ENCODE measurements around the gene CSPG4. TPM values are rescaled to one million over a fixed set of nuclear protein-coding genes. Genes with fewer than 3 reads are reported as not detected.
"Not testable (repeated sequence)": the region's sequence is repeated elsewhere in the genome, so short reads cannot be mapped to it uniquely, and the experiment has no call there.

Gene CSPG4
- total RNA-seq, 4 donors from 2014 or later, result 11.2 to 60.9 (median 31.3) TPM

DNA sequence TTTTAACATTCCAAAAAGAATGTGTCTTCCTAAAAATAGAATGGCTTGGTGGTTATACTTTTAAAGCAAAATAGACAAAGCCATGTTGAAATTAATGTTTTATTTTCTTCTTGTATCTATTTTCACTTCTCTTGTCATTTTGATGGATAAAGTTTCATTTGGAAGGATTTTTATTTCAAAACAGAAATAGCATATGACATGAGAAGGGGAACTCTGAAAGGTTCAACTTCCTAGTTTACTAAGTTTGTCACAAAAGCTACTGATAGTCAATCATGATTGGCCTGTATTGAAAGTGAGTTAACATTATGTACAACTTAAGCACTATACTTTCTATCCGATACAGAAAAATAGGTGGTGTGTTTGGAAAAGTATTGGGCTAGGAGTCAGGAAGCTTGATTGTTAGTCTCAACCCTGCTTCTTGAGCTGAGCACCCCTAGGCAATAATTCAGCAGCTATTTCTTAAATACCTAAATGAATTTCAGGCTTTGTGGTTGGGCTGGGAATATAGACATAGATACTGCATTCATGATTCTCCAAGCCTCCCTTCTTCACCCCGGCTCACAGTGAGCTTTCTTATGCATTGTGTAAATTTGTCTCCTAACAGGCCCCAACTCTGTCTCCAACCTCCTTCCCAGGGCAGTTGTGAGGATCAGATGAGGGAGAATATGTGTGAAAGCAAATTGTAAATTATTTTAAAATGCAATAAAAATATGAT is 46.9 kb upstream of the CSPG4 start:
- Histone ChIP-seq H3K4me1 (peaks cover 0 to 13% (median 9%) of the 10 kb centered on the region in 4 donors), H3K36me3 (no peaks in the 10 kb centered on the region), H3K27ac (peak overlapping the region; percentile 72 to 86 (median 82)), H3K4me3 (peak overlapping the region in 1 of 4 donors; percentile 60), H3K9me3 (no peaks in the 10 kb centered on the region), H3K27me3 (no peaks in the 10 kb centered on the region)
- DNase-seq, result no peak
- in situ Hi-C loops (cut with MboI; ENCODE audit: low pct_ligation_motif_present in 1 of 4, low pct_unique_long_range_greater_than_20kb in 1 of 4, low sequenced_read_pairs in 3 of 4) (no loop called here), intact Hi-C loops (cut with DNase I; ENCODE audit: low total_unique reads) (no loop called here)
- TF ChIP-seq CTCF (IDR thresholded peaks at IDR 0.05) (no peak), EP300 (IDR thresholded peaks at IDR 0.05; ENCODE audit: low read depth) (no peak), POLR2A (IDR thresholded peaks at IDR 0.05) (no peak), POLR2AphosphoS5 (IDR thresholded peaks at IDR 0.05) (no peak)
- 90 to 100% methylated on average over 1 to 2 of the region's 2 CpGs for WGBS, 2 donors (ENCODE audit: low coverage in 1 of 2)

- peaks cover 0 to 13% (median 9%) of the 10 kb centered on the region in 4 donors for H3K4me1 ChIP-seq
- WGBS, 2 donors (ENCODE audit: low coverage in 1 of 2), result 3% methylated on average over 35 of the region's 35 CpGs; no CpG with 5 or more reads in 1 of the 2 donors
- no peaks in the 10 kb centered on the region for H3K27me3 ChIP-seq
- H3K4me3 ChIP-seq, result peak overlapping the region; percentile 20 to 60 (median 38)
- TF ChIP-seq CTCF (IDR thresholded peaks at IDR 0.05) (peak in 4 of 5 experiments; percentile 11 to 39 (median 30)), POLR2AphosphoS5 (IDR thresholded peaks at IDR 0.05) (peak in 2 of 3 donors; percentile 49 to 75), POLR2A (IDR thresholded peaks at IDR 0.05) (peak; percentile 46), EP300 (IDR thresholded peaks at IDR 0.05; ENCODE audit: low read depth) (no peak)
- intact Hi-C loops (cut with DNase I; ENCODE audit: low total_unique reads) (no loop called here), in situ Hi-C loops (cut with MboI; ENCODE audit: low pct_ligation_motif_present in 1 of 4, low pct_unique_long_range_greater_than_20kb in 1 of 4, low sequenced_read_pairs in 3 of 4) (no loop called here)
- peak overlapping the region; percentile 72 to 86 (median 82) for H3K27ac ChIP-seq
- DNase-seq, result peak; percentile 93
- no peaks in the 10 kb centered on the region for H3K9me3 ChIP-seq
- no peaks in the 10 kb centered on the region for H3K36me3 ChIP-seq
These were observed 45.6 kb upstream of the CSPG4 start for GRCh38 chr15:75758071-75758872.

GRCh38 chr15:75754871-75755270 is 42.2 kb upstream of the CSPG4 start:
- DNase-seq; H3K27me3 ChIP-seq; in situ Hi-C loops (cut with MboI; ENCODE audit: low pct_ligation_motif_present in 1 of 4, low pct_unique_long_range_greater_than_20kb in 1 of 4, low sequenced_read_pairs in 3 of 4); H3K4me3 ChIP-seq; H3K9me3 ChIP-seq; intact Hi-C loops (cut with DNase I; ENCODE audit: low total_unique reads); H3K27ac ChIP-seq; H3K36me3 ChIP-seq: not testable (repeated sequence)
- 84% methylated on average over 5 of the region's 5 CpGs; no CpG with 5 or more reads in 1 of the 2 donors for WGBS, 2 donors (ENCODE audit: low coverage in 1 of 2)
- peaks cover 0 to 13% (median 9%) of the 10 kb centered on the region in 4 donors for H3K4me1 ChIP-seq

DNA sequence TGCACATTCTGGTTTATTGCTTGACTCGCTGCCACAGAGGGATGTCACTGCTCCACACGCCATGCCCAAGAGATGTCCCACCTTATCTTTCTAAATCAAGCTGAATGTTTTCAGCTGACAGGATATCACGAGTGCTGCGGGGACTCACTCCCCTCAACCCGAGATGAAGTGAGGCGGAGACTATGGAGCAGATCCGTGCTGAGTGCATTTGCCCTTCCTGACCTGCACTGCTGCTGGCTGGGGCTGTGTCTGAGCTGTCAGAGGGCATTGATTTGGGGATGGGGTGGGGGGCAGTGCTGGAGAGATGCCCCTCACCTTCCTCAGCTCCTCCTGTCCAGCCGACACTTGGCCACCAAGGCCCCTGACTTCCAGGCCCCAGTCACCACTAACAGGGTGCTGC is 40.5 kb upstream of the CSPG4 start:
- Histone ChIP-seq H3K4me1 (peaks cover 0 to 5% (median 2%) of the 10 kb centered on the region in 4 donors), H3K27me3 (no peaks in the 10 kb centered on the region), H3K36me3 (no peaks in the 10 kb centered on the region), H3K4me3 (no peak overlapping the region), H3K27ac (no peak overlapping the region), H3K9me3 (no peaks in the 10 kb centered on the region)
- in situ Hi-C loops (cut with MboI; ENCODE audit: low pct_ligation_motif_present in 1 of 4, low pct_unique_long_range_greater_than_20kb in 1 of 4, low sequenced_read_pairs in 3 of 4) (no loop called here), intact Hi-C loops (cut with DNase I; ENCODE audit: low total_unique reads) (no loop called here)
- DNase-seq, result no peak
- WGBS, 2 donors (ENCODE audit: low coverage in 1 of 2), result 71 to 89% methylated on average over 4 to 8 of the region's 8 CpGs
- no peak for TF ChIP-seq CTCF (IDR thresholded peaks at IDR 0.05)
- TF ChIP-seq POLR2A (IDR thresholded peaks at IDR 0.05), result no peak
- TF ChIP-seq POLR2AphosphoS5 (IDR thresholded peaks at IDR 0.05), result no peak
- no peak for TF ChIP-seq EP300 (IDR thresholded peaks at IDR 0.05; ENCODE audit: low read depth)
